ENCODE results near the gene GNAO1.
"Not testable (repeated sequence)": the region's sequence is repeated elsewhere in the genome, so short reads cannot be mapped to it uniquely, and the experiment has no call there.

GNAO1 gene

GRCh38 chr16:56366945-56367344, 175.7 kb downstream of the GNAO1 start:
- DNase-seq (ENCODE audit: low read depth) = no peak

GRCh38 chr16:56367764-56368163, 176.5 kb downstream of the GNAO1 start:
- DNase-seq (ENCODE audit: low read depth) = no peak

GRCh38 chr16:56368545-56368944, 177.3 kb downstream of the GNAO1 start:
- no peak for DNase-seq (ENCODE audit: low read depth)

GRCh38 chr16:56369202-56369601, 177.9 kb downstream of the GNAO1 start:
- DNase-seq (ENCODE audit: low read depth) = no peak

GRCh38 chr16:56370185-56370874, 179.0 kb downstream of the GNAO1 start:
- DNase-seq (ENCODE audit: low read depth) = no peak

DNA sequence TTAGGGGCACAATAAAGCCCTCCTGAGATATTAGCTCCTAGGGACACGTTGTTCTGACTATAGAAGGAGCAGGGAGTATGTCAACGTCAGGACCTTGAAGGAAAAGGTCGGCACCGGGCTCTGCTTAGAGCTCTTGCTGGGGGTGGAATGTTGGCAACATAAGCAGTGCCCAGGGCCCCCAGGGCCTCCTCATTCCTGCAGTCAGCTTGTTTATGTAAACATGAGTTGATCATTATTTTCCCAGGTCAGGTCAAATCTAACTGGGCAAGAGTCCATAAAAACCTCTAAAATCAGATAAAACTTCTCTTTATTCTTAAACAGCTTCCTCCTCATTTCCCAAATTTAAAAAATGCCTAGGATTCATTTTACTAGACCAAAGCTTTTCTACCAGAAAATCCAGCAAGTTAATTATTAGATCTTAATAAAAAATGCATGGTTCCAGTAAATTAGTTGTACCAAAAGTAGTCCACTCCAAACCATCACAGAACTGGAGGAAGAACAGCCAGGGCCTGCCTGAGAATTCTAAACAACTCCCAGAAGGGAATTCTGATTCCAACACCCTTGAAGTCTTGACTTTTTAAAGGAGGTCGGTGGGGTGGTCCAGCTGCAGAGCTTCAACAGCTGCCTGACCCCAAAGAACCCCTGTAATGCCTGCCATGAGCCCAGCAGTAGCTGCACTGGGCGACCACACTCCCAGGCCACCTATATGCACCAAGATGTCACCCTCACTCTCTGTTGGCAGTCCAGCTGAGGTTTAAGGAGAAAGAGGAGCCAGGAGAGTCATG, 179.8 kb downstream of the GNAO1 start:
- DNase-seq (ENCODE audit: low read depth) = no peak

- DNase-seq (ENCODE audit: low read depth) = no peak
These were observed 180.3 kb downstream of the GNAO1 start for GRCh38 chr16:56371660-56371937.

DNA sequence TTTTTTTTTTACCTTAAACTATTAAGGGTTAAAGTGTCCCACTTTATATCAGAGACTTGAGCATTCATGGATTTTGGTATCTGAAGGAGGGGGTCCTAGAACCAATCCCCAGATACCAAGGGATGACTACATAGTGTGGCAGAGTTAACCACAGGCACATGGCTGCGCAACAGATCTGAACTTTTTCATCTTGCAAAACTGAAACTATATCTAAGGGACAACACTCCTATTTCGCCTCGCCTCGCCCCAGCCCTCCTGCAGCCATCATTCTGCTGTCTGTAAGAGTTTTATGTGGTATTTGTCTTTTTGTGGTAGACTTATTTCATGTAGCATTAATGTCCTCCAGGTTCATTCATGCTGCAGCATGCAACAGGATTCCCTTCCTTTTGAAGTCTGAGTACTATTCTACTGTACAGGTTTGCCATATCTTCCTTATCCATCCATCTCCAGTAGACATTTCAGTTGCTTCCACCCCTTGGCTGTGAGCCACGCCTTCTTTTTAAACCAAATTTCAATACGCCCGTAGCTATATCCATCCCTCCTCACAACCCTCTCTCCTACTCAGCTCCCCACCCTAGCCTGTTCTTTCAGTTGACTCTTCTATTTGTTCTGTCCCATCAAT, 180.8 kb downstream of the GNAO1 start:
- DNase-seq (ENCODE audit: low read depth) = no peak

DNA sequence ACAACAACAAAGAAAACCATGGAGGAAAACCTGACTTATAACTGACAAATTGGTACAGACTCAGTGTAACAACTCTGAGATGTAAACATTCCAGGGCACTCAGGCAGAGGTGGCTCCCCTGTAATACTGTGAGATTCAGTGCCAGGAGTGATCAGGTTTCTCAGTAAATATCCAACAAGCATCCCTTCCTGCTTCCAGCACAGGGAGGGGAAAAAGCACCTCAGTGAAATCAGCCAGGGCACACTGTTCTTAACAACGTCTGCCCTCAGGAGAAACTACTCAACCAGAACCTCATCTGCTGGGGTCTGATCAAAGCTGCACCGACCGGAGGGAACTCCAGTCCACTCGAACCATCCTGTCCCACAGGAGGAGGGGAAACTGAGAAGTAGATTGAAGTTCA, 181.7 kb downstream of the GNAO1 start:
- no peak for DNase-seq (ENCODE audit: low read depth)

DNA sequence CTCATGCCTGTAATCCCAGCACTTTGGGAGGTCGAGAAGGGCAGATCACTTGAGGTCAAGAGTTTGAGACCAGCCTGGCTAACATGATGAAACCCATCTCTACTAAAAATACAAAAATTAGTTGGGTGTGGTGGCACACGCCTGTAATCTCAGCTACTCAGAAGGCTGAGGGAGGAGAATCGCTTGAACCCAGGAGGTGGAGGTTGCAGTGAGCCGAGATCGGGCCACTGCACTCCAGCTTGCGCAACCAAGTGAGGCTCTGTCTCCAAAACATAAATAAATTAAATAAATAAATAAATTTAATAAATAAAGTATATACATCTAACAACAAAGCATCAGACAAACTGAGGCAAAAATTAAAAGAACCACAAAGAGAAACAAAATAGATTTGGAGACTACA, 184.5 kb downstream of the GNAO1 start:
- DNase-seq (ENCODE audit: low read depth) = not testable (repeated sequence)

DNA sequence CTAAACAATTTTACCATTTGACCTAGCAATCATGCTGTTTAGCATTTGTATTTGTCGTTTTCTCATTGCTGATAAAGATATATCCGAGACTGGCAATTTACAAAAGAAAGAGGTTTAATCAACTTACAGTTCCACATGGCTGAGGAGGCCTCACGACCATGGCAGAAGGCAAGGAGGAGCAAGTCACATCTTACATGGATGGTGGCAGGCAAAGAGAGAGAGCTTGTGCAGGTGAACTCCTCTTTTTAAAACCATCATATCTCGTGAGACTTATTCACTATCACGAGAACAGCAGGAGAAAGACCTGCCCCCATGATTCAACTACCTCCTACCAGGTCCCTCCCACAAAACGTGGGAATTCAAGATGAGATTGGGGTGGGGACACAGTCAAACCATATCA, 187.8 kb downstream of the GNAO1 start:
- DNase-seq (ENCODE audit: low read depth) = not testable (repeated sequence)

- DNase-seq (ENCODE audit: low read depth) = not testable (repeated sequence)
These were observed 189.6 kb downstream of the GNAO1 start for GRCh38 chr16:56380778-56381485.

DNA sequence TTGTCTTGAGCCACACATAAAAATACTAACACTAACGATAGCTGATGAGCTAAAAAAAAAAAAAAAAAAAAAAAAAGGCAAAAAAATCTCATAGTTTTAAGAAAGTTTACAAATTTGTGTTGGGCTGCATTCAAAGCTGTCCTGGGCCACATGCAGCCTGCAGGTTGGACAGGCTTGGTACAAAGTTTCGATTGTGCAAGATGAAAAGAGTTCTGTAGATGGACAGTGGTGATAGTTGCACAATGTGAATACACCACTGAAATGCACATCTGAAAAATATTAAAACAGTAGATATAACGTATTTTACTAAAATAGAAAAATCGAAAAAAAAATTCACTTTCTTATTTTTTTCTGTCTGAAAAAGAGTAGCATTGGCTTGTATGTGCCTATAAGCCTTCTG, 191.2 kb downstream of the GNAO1 start:
- DNase-seq (ENCODE audit: low read depth) = no peak

DNA sequence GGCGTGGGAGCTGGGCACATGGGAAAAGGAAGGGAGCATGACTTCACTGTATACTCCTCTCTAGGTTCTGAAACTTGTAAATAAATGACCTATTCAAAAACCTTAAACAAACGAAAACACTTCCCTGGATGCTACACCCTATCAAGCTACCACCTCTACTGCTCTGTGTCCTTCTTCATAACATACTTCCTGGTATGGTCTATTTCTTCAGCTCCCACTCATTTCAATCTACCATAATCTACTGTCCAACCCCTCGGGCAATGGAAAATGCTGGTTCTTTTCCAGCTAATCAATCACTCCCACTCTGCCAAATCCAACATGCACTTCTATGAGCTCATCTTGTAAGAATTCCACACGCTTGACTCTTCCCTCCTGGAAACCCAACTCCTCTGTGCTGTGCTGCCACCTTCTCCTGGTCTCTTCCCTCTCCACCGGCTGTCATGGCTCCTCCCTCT, 191.6 kb downstream of the GNAO1 start:
- no peak for DNase-seq (ENCODE audit: low read depth)

GRCh38 chr16:56384074-56384721, 192.9 kb downstream of the GNAO1 start:
- DNase-seq (ENCODE audit: low read depth) = no peak

DNA sequence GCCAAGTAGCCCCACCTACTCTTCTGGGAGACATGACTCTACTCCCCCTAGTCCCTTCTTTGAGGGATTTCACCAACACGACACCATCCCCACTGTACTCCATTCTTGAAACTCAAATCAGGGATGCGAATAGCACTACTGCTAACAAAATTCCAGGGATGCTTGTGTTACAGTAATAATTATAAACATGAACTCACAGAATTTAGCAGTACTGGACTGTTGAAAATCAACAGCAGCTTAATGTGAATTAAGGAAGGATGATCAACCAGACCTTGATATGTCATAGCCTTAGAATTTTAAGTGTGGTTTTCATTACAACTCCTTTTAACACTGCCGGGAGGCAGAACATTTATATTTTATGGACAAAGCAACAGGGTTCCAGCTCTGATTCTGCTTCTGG, 196.1 kb downstream of the GNAO1 start:
- no peak for DNase-seq (ENCODE audit: low read depth)

GRCh38 chr16:56388209-56388608, 196.9 kb downstream of the GNAO1 start:
- DNase-seq (ENCODE audit: low read depth) = no peak

DNA sequence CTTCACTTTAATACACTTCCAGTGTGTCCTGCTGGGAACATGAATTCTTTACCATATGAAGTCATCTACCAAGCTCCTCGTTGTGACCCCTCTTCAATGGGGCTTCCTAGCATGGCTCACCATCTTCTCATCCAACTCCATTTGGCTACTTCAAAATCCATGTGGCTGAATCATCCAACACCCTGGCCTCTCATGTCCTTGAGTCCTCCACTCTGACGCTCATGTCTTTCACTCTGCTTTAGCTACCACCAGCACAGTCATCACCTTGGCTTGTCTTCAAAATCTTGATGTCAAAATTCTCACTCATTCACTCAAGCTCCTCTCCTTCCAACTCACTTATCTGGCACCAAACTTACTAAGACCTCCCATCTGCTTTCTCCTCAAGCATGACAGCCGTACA, 198.3 kb downstream of the GNAO1 start:
- DNase-seq (ENCODE audit: low read depth) = no peak

GRCh38 chr16:56396724-56397123, 205.4 kb downstream of the GNAO1 start:
- not testable (repeated sequence) for DNase-seq (ENCODE audit: low read depth)

DNA sequence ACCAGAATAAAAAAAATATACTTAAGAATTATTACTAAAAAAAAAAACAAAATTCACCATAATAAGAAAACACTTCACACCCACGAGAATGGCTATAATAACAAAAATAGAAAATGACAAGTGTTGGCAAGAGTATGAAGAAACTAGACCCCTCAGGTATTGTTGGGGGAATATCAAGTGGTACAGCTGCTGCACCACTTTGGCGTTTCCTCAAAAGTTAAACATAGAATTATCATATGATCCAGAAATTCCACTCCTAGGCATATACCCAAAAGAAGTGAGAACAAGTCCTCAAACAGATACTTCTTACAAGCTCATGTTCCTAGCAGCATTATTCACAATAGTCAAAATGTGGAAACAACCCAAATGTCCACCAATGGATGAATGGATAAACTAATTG, 207.8 kb downstream of the GNAO1 start:
- DNase-seq (ENCODE audit: low read depth) = no peak

- DNase-seq (ENCODE audit: low read depth) = no peak
These were observed 208.2 kb downstream of the GNAO1 start for GRCh38 chr16:56399486-56399885.

DNA sequence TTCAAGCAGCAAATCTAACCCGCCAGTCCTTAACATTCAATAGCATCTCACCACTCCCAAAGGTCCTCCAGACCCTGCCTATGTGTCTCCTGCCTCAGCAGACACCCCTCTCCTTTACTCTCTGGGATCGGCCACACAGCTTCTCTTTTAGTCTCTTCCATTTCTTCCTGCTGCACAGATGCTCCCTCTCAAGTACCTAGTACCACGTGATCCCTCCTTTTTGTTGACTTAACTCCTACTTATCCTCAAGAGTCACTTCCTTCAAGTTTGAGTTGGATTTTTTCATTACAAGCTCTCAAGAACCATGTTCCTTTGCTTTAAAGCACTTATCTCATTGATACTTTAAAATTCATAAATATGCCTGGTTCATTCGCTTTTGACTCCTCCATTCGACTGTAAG, 209.2 kb downstream of the GNAO1 start:
- no peak for DNase-seq (ENCODE audit: low read depth)

Measured in activated T-cell treated with anti-CD3 and anti-CD28 coated beads for 24 hours (primary cell).